ENCODE results near the gene MFSD2B.

Gene MFSD2B

DNA sequence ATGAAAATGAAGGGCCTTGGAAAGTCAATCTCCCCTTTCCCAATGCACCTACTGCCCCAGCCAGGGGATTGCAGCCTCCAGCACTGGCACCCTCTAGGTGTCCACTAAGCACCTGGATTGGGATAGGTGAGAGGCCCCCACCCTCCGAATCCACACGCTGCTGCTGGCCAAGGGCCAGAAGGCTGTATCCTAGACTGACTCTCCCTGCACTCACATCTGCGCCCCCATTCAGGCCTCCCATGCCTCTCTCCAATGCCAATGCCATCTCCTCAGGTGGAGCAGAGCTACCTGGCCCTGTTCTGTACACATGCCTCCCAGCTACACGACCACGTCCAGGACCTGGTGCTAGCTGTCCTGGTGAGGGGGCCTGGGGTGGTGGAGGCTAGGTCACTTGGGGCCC lies 9.8 kb downstream of the MFSD2B start:
- Histone ChIP-seq H2AFZ (ENCODE audit: low read length, unreplicated experiment) (no peak overlapping the region), H3K4me3 (ENCODE audit: low read depth, low read length) (no peak overlapping the region), H3K4me1 (ENCODE audit: control insufficient read depth, insufficient read depth, low read length, unreplicated experiment) (peaks cover 28% of the 10 kb centered on the region), H3K27me3 (ENCODE audit: insufficient read depth, low read length) (no peaks in the 10 kb centered on the region), H3K27ac (ENCODE audit: low read depth, low read length) (no peak overlapping the region), H3K36me3 (ENCODE audit: insufficient read depth, low read length) (no peaks in the 10 kb centered on the region), H3K79me2 (ENCODE audit: control insufficient read depth, insufficient read depth, low read length, unreplicated experiment) (no peaks in the 10 kb centered on the region)

DNA sequence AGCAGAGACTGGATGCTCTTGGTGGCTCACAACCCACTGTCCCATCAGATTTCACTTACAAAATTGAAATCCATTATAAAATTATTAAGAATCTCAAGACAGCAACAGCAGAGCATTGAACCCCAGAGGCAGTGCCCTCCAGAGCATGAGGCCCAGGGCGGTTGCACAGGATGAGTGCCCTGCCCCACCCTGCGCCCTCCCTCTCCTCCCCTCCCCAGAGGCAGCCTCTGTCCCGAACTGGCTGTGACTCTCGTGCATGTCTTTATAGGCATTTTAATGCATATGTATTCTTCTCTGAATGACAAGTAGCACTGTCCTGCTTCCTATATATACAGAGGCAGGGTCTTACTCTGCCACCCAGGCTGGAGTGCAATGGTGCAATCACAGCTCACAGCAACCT lies 10.4 kb downstream of the MFSD2B start:
- Histone ChIP-seq H3K4me1 (ENCODE audit: control insufficient read depth, insufficient read depth, low read length, unreplicated experiment) (peaks cover 23% of the 10 kb centered on the region), H3K27me3 (ENCODE audit: insufficient read depth, low read length) (no peaks in the 10 kb centered on the region), H3K79me2 (ENCODE audit: control insufficient read depth, insufficient read depth, low read length, unreplicated experiment) (no peaks in the 10 kb centered on the region), H2AFZ (ENCODE audit: low read length, unreplicated experiment) (no peak overlapping the region), H3K27ac (ENCODE audit: low read depth, low read length) (no peak overlapping the region), H3K4me3 (ENCODE audit: low read depth, low read length) (no peak overlapping the region), H3K36me3 (ENCODE audit: insufficient read depth, low read length) (no peaks in the 10 kb centered on the region)

DNA sequence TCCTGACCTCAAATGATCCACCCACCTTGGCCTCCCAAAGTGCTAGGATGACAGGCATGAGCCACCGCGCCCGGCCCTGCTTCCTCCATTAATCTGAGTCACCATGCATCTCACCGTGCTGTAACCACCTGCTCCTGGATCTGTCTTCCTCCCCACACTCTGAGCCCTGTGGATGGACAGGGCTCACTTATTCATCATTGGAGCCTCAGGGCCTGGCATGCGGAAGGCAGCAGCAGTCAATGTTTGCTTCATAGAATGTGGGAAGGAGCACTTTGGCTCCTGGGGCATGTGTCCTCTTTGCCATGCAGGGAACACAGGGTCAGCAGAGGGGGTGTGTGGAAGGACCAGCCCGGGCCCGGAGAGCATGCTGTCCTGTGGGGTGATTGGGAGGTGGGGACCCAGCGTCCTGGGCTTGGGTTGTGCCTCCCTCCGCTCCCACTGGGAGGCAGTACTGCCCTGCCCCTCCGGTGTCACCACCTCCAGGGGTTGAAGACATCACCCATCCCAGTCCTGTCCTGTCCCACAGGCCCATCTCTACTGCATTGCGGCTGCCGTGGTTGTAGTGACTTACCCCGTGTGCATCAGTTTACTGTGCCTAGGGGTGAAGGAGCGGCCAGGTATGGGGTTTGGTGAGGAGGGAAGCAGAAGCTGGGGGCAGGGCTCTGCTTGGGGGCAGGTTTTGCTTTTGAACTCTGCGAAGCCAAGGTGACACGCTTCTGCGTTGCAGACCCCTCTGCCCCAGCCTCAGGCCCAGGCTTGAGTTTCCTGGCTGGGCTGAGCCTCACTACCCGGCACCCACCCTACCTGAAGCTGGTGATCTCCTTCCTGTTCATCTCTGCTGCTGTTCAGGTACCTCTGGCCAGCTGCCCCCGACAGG lies 11.5 kb downstream of the MFSD2B start:
- Histone ChIP-seq H3K4me1 (ENCODE audit: control insufficient read depth, insufficient read depth, low read length, unreplicated experiment) (peaks cover 17% of the 10 kb centered on the region), H3K79me2 (ENCODE audit: control insufficient read depth, insufficient read depth, low read length, unreplicated experiment) (no peaks in the 10 kb centered on the region), H3K27me3 (ENCODE audit: insufficient read depth, low read length) (no peaks in the 10 kb centered on the region), H3K4me3 (ENCODE audit: low read depth, low read length) (no peak overlapping the region), H3K36me3 (ENCODE audit: insufficient read depth, low read length) (no peaks in the 10 kb centered on the region), H2AFZ (ENCODE audit: low read length, unreplicated experiment) (no peak overlapping the region), H3K27ac (ENCODE audit: low read depth, low read length) (no peak overlapping the region)

DNA sequence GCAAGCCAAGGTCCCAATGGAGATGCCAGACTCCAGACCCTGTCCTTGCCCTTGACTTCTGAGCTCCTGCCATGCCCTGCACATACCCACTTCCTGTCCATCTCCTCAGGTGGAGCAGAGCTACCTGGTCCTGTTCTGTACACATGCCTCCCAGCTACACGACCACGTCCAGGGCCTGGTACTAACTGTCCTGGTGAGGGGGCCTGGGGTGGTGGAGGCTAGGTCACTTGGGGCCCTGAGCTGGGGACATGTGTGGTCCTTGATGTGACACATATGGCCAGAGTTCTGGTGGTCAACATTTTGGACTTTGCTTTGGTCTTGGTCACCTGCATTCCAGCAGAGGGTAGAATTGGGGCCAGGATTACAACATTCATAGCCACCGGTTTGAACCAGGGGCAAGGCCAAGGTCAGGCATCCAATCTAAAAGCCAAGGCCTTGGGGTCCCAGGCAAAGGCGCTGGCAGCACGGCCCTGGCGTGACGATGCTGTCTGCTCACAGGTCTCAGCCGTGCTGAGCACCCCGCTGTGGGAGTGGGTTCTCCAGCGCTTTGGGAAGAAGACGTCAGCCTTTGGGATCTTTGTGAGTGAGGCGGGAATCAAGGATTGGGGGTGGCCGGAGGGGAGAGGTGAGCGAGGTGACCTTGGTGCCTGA lies 12.6 kb downstream of the MFSD2B start:
- no peak overlapping the region for H3K27ac ChIP-seq (ENCODE audit: low read depth, low read length)
- peaks cover 8% of the 10 kb centered on the region for H3K4me1 ChIP-seq (ENCODE audit: control insufficient read depth, insufficient read depth, low read length, unreplicated experiment)
- H3K79me2 ChIP-seq (ENCODE audit: control insufficient read depth, insufficient read depth, low read length, unreplicated experiment), result no peaks in the 10 kb centered on the region
- no peaks in the 10 kb centered on the region for H3K27me3 ChIP-seq (ENCODE audit: insufficient read depth, low read length)
- no peak overlapping the region for H3K4me3 ChIP-seq (ENCODE audit: low read depth, low read length)
- no peak overlapping the region for H2AFZ ChIP-seq (ENCODE audit: low read length, unreplicated experiment)
- H3K36me3 ChIP-seq (ENCODE audit: insufficient read depth, low read length), result no peaks in the 10 kb centered on the region

DNA sequence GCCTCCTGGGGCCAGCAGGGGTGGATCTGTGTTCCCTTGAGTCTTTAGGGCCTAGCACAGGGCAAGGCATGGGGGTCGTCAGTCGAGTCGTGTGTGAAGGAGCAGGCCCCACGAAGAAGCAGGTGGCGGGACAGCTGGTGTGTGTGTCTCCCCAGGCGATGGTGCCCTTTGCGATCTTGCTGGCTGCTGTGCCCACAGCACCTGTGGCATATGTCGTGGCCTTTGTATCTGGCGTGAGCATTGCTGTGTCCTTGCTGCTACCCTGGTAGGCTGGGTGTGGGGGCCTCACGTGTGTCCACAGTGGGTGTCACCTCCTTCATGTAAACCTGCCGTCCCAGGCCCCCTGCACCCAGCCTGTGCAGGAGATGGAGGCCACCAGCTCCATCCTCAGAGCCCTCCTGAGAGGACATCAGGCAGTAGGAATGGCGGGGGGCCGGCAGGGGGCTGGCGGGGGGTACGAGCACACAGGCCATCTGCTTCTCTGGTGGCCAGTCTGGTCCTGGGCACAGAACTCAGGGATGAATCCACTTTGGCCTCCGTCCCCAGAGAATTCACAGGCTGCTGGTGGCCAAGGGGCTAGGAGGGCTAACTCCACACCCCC lies 13.2 kb downstream of the MFSD2B start:
- Histone ChIP-seq H3K36me3 (ENCODE audit: insufficient read depth, low read length) (no peaks in the 10 kb centered on the region), H3K4me1 (ENCODE audit: control insufficient read depth, insufficient read depth, low read length, unreplicated experiment) (peaks cover 8% of the 10 kb centered on the region), H3K27ac (ENCODE audit: low read depth, low read length) (no peak overlapping the region)

DNA sequence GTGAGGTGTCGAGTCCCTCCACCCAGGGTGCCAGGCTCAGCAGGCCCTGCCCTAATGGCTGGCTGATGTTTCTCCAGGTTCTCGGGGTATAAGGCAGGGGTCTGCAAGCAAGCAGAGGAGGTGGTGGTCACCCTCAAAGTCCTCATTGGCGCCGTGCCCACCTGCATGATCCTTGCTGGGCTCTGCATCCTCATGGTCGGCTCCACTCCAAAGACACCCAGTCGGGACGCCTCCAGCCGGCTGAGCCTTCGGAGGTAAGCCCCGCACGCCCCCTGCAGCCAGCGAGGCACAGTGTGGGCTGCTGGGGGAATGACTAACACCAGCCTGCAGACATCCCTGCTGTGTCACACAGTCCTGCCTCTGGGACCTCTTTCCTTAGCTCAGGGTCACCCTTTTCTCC lies 14.1 kb downstream of the MFSD2B start:
- H3K27ac ChIP-seq (ENCODE audit: low read depth, low read length), result no peak overlapping the region
- H3K4me3 ChIP-seq (ENCODE audit: low read depth, low read length), result no peak overlapping the region
- no peaks in the 10 kb centered on the region for H3K79me2 ChIP-seq (ENCODE audit: control insufficient read depth, insufficient read depth, low read length, unreplicated experiment)
- H3K27me3 ChIP-seq (ENCODE audit: insufficient read depth, low read length), result no peaks in the 10 kb centered on the region
- peaks cover 8% of the 10 kb centered on the region for H3K4me1 ChIP-seq (ENCODE audit: control insufficient read depth, insufficient read depth, low read length, unreplicated experiment)
- no peaks in the 10 kb centered on the region for H3K36me3 ChIP-seq (ENCODE audit: insufficient read depth, low read length)
- H2AFZ ChIP-seq (ENCODE audit: low read length, unreplicated experiment), result no peak overlapping the region

More for the DNA sequence above, 13.2 kb downstream of the MFSD2B start:
- no peak overlapping the region for H3K4me3 ChIP-seq (ENCODE audit: low read depth, low read length)
- H3K79me2 ChIP-seq (ENCODE audit: control insufficient read depth, insufficient read depth, low read length, unreplicated experiment), result no peaks in the 10 kb centered on the region
- H3K27me3 ChIP-seq (ENCODE audit: insufficient read depth, low read length), result no peaks in the 10 kb centered on the region
- H2AFZ ChIP-seq (ENCODE audit: low read length, unreplicated experiment), result no peak overlapping the region

DNA sequence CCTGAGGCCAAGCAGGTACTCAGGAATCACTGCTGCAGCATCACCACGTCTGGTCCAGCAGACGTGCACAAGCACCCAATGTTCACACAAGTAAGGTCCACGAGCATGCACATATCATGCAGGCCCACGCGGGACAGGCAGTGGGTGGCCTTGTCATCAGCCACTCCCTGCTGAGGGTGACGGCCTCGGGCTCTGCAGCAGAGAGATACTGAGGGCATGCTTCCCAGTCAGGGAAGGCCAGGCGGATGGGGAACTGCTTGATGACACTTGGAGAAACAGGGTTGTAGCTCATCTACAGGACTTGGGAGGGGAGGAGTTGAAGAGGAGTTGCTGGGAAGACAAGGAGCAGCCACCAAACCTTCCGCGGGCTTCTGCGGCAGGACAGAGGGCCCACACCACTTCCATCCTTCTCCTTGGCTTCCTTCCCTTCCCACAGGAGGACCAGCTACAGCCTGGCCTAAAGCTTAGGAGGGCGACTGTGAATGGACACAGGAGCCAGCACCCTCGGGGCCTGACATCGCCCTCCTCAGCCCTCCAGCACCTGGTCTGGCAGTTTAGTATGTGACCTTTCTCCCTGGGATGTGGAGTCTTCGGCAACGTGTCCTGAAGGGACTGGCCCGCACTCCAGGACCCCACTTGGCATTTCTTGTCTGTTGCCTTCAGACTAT lies 15.2 kb downstream of the MFSD2B start:
- Histone ChIP-seq H3K27me3 (ENCODE audit: insufficient read depth, low read length) (no peaks in the 10 kb centered on the region), H3K27ac (ENCODE audit: low read depth, low read length) (no peak overlapping the region), H3K4me1 (ENCODE audit: control insufficient read depth, insufficient read depth, low read length, unreplicated experiment) (peaks cover 8% of the 10 kb centered on the region), H3K79me2 (ENCODE audit: control insufficient read depth, insufficient read depth, low read length, unreplicated experiment) (no peaks in the 10 kb centered on the region), H3K4me3 (ENCODE audit: low read depth, low read length) (no peak overlapping the region), H2AFZ (ENCODE audit: low read length, unreplicated experiment) (no peak overlapping the region), H3K36me3 (ENCODE audit: insufficient read depth, low read length) (peaks cover 4% of the 10 kb centered on the region)

DNA sequence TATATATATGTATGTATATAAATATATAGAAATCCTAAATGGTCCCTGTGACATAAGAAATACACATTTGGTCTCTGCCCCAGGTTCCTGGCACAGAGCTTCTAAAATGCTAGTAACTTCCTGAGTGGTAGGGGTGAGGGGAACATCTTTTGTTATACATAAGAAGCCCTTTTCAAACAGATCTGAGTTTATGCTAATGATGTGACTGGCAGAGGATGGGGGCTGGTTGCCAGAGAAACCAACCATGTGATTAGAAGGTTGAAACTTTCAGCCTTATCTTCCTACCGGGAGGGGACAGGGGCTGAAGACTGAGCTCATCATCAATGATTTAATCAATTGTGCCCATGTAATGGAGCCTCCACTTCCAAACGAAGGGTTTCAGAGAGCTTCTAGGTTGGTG lies 16.3 kb downstream of the MFSD2B start:
- H2AFZ ChIP-seq (ENCODE audit: low read length, unreplicated experiment), result no peak overlapping the region
- H3K4me1 ChIP-seq (ENCODE audit: control insufficient read depth, insufficient read depth, low read length, unreplicated experiment), result peaks cover 5% of the 10 kb centered on the region
- no peak overlapping the region for H3K4me3 ChIP-seq (ENCODE audit: low read depth, low read length)
- H3K27ac ChIP-seq (ENCODE audit: low read depth, low read length), result no peak overlapping the region
- peaks cover 9% of the 10 kb centered on the region for H3K36me3 ChIP-seq (ENCODE audit: insufficient read depth, low read length)
- H3K79me2 ChIP-seq (ENCODE audit: control insufficient read depth, insufficient read depth, low read length, unreplicated experiment), result no peaks in the 10 kb centered on the region
- H3K27me3 ChIP-seq (ENCODE audit: insufficient read depth, low read length), result no peaks in the 10 kb centered on the region

DNA sequence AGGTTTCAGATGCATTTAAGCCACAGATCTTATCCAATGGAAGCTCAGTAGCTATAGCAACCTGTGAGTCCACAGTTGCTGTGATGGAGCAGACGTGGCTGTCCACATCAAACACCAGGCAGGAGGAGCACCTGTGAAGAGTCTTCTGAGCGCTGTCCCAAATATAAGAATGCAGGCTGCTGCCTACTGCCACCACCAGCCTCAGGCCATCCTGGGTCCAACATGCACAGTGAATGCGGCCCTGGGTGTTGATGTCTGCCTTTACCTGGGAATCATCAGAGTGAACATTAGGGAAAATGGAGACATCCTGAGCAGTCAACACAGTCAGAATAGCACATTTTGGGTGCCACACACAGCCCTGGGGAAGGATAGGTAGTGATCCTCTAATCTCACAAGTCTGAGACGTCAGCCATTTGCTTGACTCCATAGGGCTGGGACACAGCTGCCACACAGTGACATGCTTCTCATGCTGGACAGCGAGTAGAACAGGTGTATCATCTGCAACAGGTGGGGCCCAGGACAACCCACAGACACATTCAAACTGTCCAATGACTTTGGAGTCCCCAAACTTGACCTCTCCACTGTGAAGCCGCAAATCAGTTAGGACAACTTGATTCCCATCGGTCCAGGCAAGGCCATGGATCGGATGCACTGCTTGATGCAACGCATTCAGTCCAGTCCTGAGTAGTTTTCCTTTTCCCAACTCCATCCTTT lies 29.1 kb downstream of the MFSD2B start:
- Histone ChIP-seq H3K27ac (ENCODE audit: low read depth, low read length) (no peak overlapping the region), H3K4me1 (ENCODE audit: control insufficient read depth, insufficient read depth, low read length, unreplicated experiment) (no peaks in the 10 kb centered on the region), H3K4me3 (ENCODE audit: low read depth, low read length) (no peak overlapping the region), H2AFZ (ENCODE audit: low read length, unreplicated experiment) (no peak overlapping the region), H3K36me3 (ENCODE audit: insufficient read depth, low read length) (peaks cover 24% of the 10 kb centered on the region), H3K27me3 (ENCODE audit: insufficient read depth, low read length) (no peaks in the 10 kb centered on the region), H3K79me2 (ENCODE audit: control insufficient read depth, insufficient read depth, low read length, unreplicated experiment) (peaks cover 9% of the 10 kb centered on the region)

DNA sequence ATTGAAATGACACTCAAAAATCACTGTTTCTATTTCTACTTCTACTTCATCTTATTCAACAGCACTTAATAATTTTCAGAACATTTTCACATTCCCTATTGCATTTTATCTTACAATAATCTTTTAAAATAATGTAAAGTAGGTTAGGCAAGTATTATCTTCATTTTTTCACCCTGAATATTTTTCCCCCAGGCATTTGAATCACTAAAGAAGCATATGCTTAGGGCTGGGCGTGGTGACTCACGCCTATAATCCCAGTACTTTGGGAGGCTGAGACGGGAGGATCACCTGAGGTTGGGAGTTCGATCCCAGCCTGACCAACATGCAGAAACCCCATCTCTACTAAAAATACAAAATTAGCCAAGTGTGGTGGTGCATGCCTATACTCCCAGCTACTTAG lies 30.6 kb downstream of the MFSD2B start:
- Histone ChIP-seq H2AFZ (ENCODE audit: low read length, unreplicated experiment) (no peak overlapping the region), H3K36me3 (ENCODE audit: insufficient read depth, low read length) (peaks cover 24% of the 10 kb centered on the region), H3K4me3 (ENCODE audit: low read depth, low read length) (no peak overlapping the region), H3K27me3 (ENCODE audit: insufficient read depth, low read length) (no peaks in the 10 kb centered on the region), H3K4me1 (ENCODE audit: control insufficient read depth, insufficient read depth, low read length, unreplicated experiment) (no peaks in the 10 kb centered on the region), H3K27ac (ENCODE audit: low read depth, low read length) (no peak overlapping the region), H3K79me2 (ENCODE audit: control insufficient read depth, insufficient read depth, low read length, unreplicated experiment) (peaks cover 15% of the 10 kb centered on the region)

Measured in ACC112 (cell line).